Measurements from ENCODE around the gene ARL15.

GRCh38 chr5:54195701-54196100 lies 114.7 kb downstream of the ARL15 start:
- TF ChIP-seq CTCF (IDR thresholded peaks at IDR 0.05; ENCODE audit: insufficient read depth, low read length) (no peak), POLR2AphosphoS5 (IDR thresholded peaks at IDR 0.05; ENCODE audit: low read depth) (no peak)
